Psoas muscle (tissue), 8 donors: Measurements from ENCODE around the gene USP40. TPM values are rescaled to one million over a fixed set of nuclear protein-coding genes. Genes with fewer than 3 reads are reported as not detected.

Experiments
- ATAC-seq, 4 donors: fragments of 200-7000 bp; cut with Tn5 transposase; one replicate each; pipeline ENCODE4 v1.9.1; 2020; ENCODE audit warnings: moderate library complexity in 3 of 4, mild to moderate bottlenecking in 2 of 4
- DNase-seq, 2 donors: peaks; one replicate each; pipeline ENCODE4 v3.0.0-alpha.2; 2020
- H3K27ac ChIP-seq: fragments of 200-600 bp; one replicate; pipeline ENCODE4 v1.8.0; 2022
- H3K27me3 ChIP-seq, 3 donors: fragments of 200-600 bp in 1 of 3; one replicate each; pipeline versions ENCODE4 v1.6.1 to v1.8.0; 2013 to 2022; ENCODE audit warnings: low read length in 2 of 3, mild to moderate bottlenecking in 2 of 3, moderate library complexity in 1 of 3; ENCODE audit not compliant: insufficient read depth in 3 of 3
- H3K36me3 ChIP-seq, 2 donors: fragments of 200-600 bp in 1 of 2; one replicate each; pipeline versions ENCODE4 v1.6.1 to v1.8.0; 2013 to 2022; ENCODE audit warnings: low read depth in 1 of 2, mild to moderate bottlenecking in 1 of 2, moderate library complexity in 1 of 2; ENCODE audit not compliant: insufficient read depth in 1 of 2
- H3K4me1 ChIP-seq: fragments of 200-600 bp; one replicate; pipeline ENCODE4 v1.8.0; 2022
- H3K4me3 ChIP-seq: fragments of 200-600 bp; one replicate; pipeline ENCODE4 v1.8.0; 2022; ENCODE audit warnings: mild to moderate bottlenecking
- H3K9me3 ChIP-seq: fragments of 200-600 bp; one replicate; pipeline ENCODE4 v1.8.0; 2022
- WGBS, 3 donors: extraction: QIAGEN DNeasy Blood & Tissue Kit; methylation state at CpG; one replicate each; pipeline versions ENCODE4 v1.1.6 to v1.1.7; 2013; 5-methylcytosine and 5-hydroxymethylcytosine counted together
- intact Hi-C, 2 donors: fragments of 100-400 bp; cut with DNase I; formaldehyde crosslinking; loops; one replicate each; pipeline versions ENCODE4 v1.11.0 to v1.14.2; 2022
- polyA plus RNA-seq, 3 donors: library from polyadenylated mRNA; stranded (reverse); fragments of 200-250 nt; gene quantifications; one replicate each; pipeline ENCODE4 v1.2.3, GENCODE V29; 2013
- total RNA-seq, 4 donors: library from RNA; stranded (reverse); fragmentation: NEBNext Ultra II Directional in 2 of 4; extraction: Animal tissue kit (Norgen Biotek cat#: 25700) in 2 of 4; gene quantifications; one replicate each; pipeline versions ENCODE4 v1.2.1 to v1.2.4, GENCODE V29; 2021 to 2023
- TF ChIP-seq, protein P1 (sequence below): fragments of 200-600 bp; IDR thresholded peaks from one replicate; pipeline ENCODE4 v1.8.0; 2022; ENCODE audit warnings: antibody characterized with exemption
- donor health status: healthy with polysubstance abuse.
- donor health status: DM: no; HTN: no; CAD: no; lungs with moderate emphysema.
- donor health status: Bipolar disorder and iron deficiency.
- donor health status: healthy.
- donor health status: DM: yes; HTN: yes; CAD: no.
- donor health status: DM: no; HTN: no; CAD: no.
- donor health status: DM: no; HTN: no; CAD: no.
- donor health status: DM: yes; HTN: yes; CAD: no.

Gene USP40
- total and polyA plus RNA-seq, 7 donors: 9.1 to 23.3 (median 19.4) TPM

DNA sequence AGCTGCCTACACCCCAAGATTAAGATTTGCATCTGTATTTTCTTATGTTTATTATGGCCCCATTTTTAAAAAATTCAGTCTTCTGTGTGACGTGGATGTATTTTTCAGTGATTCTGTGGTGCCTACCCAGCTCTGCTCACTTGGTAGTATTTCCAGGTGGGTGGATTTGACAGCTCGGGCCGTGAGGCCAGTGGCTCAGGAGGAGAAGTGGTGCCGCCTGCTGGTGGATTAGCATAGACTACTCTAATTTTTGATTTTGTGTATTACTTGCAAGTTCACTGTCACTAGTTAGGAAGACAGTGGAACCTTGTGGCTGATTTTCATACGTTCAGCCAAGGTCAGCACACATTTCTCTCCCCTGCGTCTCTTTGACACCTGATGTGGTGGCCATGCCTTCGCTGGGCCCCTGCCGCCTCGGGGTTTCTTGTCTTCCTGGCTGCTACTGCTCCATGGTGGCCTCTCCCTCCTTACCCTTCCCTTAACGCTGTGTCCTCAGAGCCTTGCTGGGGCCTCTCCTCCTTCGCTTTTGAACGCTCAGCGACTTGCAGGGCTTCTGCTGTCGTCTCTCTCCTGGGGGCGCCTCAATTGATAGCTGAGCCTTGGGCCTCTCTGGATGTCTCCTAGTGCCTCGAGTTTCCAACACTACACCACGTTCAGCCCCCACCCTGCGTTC lies 122.9 kb downstream of the USP40 start:
- intact Hi-C loops: loop anchor here (2.0 kb wide), 1 partner anchor 39 kb away; no protein-coding TSS in a partner anchor
- TF ChIP-seq, protein P1, sequence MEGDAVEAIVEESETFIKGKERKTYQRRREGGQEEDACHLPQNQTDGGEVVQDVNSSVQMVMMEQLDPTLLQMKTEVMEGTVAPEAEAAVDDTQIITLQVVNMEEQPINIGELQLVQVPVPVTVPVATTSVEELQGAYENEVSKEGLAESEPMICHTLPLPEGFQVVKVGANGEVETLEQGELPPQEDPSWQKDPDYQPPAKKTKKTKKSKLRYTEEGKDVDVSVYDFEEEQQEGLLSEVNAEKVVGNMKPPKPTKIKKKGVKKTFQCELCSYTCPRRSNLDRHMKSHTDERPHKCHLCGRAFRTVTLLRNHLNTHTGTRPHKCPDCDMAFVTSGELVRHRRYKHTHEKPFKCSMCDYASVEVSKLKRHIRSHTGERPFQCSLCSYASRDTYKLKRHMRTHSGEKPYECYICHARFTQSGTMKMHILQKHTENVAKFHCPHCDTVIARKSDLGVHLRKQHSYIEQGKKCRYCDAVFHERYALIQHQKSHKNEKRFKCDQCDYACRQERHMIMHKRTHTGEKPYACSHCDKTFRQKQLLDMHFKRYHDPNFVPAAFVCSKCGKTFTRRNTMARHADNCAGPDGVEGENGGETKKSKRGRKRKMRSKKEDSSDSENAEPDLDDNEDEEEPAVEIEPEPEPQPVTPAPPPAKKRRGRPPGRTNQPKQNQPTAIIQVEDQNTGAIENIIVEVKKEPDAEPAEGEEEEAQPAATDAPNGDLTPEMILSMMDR: peak; percentile 82
- DNase-seq (peak; percentile 77 to 90), ATAC-seq (peak; percentile 20 to 71 (median 66))
- H3K27ac ChIP-seq: no peak overlapping the region
- H3K27me3 ChIP-seq: no peaks in the 10 kb centered on the region
- peaks cover 6 to 100% of the 10 kb centered on the region in 2 donors for H3K36me3 ChIP-seq
- H3K4me3 ChIP-seq: no peak overlapping the region
- WGBS, 3 donors: 52 to 57% (median 56%) methylated on average over 18 of the region's 18 CpGs
- H3K9me3 ChIP-seq: no peaks in the 10 kb centered on the region
- peaks cover 17% of the 10 kb centered on the region for H3K4me1 ChIP-seq

- no peak for DNase-seq
Measured at GRCh38 chr2:233442028-233442310, 124.6 kb downstream of the USP40 start.

DNA sequence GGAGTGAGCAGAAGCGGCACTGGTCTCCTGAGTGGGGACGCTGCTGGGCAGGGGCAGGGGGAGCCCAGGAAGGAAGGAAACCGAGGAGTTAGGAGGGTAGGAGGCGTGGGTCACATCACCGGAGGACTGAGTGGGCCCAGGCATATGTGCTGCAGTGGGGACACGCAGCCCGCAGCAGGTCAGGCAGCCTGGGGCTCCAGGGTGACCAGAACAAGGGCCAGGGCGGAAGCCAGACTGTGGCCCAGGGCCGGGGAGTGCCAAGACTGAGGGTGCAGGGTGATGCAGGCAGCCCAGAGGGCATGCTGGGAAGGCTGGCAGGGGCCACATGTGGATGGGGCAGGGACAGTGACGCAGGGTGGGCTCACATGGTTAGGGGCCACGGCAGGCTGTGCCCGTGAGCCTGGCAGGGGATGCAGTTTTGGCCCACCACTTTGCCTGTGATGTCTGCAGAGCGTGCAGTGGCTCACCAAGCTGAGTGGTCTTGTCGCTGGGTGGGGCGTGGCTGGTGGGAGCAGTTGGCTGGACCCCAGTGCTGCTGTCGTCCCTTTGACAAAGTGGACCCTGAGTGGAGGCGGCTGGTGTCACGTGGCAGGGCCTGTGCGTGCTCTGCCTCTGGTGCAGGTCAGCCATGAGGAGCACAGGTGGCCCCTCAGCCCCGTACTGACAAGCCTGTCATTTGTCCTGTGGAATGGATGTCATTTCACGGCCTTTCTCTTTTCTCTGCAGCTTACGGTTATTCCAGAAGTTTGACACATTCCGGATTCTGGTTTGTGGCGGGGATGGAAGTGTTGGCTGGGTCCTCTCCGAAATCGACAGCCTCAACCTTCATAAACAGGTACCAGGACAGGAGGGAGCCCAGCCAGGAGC lies 125.2 kb downstream of the USP40 start:
- Histone ChIP-seq H3K4me3 (no peak overlapping the region), H3K36me3 (peaks cover 8 to 100% of the 10 kb centered on the region in 2 donors), H3K27me3 (no peaks in the 10 kb centered on the region), H3K9me3 (no peaks in the 10 kb centered on the region), H3K4me1 (peaks cover 26% of the 10 kb centered on the region), H3K27ac (peak overlapping the region; percentile 53)
- peak; percentile 19 to 59 for DNase-seq
- intact Hi-C loops: loop anchor here (2.0 kb wide), 2 partner anchors 37 to 85 kb away; no protein-coding TSS in a partner anchor
- peak in 3 of 4 donors; percentile 1 to 8 (median 7) for ATAC-seq
- WGBS, 3 donors: 83 to 90% (median 88%) methylated on average over 26 of the region's 26 CpGs
- TF ChIP-seq, protein P1: no peak

More at GRCh38 chr2:233442028-233442310, 124.6 kb downstream of the USP40 start:
- Histone ChIP-seq H3K4me3 (no peak overlapping the region), H3K9me3 (no peaks in the 10 kb centered on the region), H3K27ac (peak overlapping the region; percentile 53), H3K4me1 (peaks cover 20% of the 10 kb centered on the region), H3K36me3 (peaks cover 10 to 100% of the 10 kb centered on the region in 2 donors), H3K27me3 (no peaks in the 10 kb centered on the region)
- no peak for ATAC-seq
- intact Hi-C loops: loop anchor here (2.0 kb wide), 1 partner anchor 37 kb away; no protein-coding TSS in a partner anchor
- 56 to 67% (median 65%) methylated on average over 4 of the region's 4 CpGs for WGBS, 3 donors
- TF ChIP-seq, protein P1: no peak

DNA sequence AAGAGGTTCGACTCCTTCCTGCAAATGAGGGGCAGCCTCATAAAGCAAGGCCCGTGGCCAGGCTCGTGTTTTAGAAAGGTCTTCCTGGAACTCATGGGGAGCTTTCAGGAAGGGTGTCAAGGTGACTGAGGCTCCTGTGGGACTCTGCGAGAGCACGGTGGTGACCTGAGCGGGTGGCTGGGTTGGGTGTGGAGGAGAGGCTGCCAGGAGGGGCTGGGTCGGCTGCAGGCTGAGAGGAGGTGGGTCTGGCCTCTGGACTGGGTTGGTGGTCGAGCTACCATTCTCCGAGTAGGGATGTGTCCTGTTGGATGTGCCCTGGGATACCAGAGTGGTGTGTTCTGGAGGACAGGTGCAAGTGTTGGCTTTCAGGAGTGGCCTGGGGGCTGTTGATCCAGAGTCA lies 125.9 kb downstream of the USP40 start:
- Histone ChIP-seq H3K27ac (peak overlapping the region; percentile 53), H3K9me3 (no peaks in the 10 kb centered on the region), H3K4me3 (no peak overlapping the region), H3K27me3 (no peaks in the 10 kb centered on the region), H3K36me3 (peaks cover 14 to 100% of the 10 kb centered on the region in 2 donors), H3K4me1 (peaks cover 32% of the 10 kb centered on the region)
- ATAC-seq (no peak), DNase-seq (no peak)
- TF ChIP-seq, protein P1: no peak
- intact Hi-C loops: loop anchor here in 1 of 2 donors (2.0 kb wide), 1 partner anchor 84 kb away; no protein-coding TSS in a partner anchor
- WGBS, 3 donors: 59 to 84% (median 74%) methylated on average over 9 of the region's 9 CpGs
